ENCODE results near the gene REXO5.

DNA sequence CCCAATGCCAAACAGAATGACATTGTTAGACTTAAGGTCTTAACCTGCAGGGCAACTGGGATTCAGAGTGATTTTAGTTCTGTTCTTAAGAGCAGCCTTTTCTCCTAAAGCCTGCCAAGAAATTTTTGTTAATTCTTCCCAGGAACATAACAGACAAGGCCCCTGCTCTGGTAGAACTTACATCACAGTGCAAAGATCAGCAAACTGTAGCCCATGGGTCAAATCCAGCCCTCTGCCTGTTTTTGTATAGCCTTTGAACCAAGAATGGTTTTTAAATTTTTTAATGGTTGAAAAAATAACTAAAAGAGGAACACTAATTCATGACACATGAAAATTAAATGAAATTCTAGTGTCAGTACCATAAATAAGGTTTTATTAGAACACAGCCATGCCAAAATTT is 38.8 kb upstream of the REXO5 start:
- TF ChIP-seq CTCF (IDR thresholded peaks at IDR 0.05) (no peak), POLR2AphosphoS5 (IDR thresholded peaks at IDR 0.05) (no peak)

Measured in breast epithelium (tissue), 3 donors.